ENCODE results near the gene NTN4.

DNA sequence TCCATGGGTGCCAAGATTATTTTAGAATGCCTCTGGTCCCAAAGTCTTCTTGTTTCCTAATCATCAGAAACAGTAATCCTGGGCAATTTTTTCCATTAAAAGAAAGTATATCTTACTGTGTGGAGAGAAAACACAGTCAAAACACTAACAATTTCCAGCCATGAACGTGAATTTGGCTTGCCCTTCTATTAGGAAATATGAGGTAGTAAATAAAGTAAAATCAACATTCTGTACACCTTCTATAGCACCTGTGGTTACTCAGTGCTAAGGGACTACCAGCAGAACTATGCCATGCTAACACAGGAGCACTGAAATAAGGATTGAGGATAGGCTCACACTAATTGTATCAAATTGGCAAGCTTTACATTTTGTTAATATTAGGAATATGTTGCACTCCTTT is 60.1 kb downstream of the NTN4 start:
- TF ChIP-seq, protein P1, sequence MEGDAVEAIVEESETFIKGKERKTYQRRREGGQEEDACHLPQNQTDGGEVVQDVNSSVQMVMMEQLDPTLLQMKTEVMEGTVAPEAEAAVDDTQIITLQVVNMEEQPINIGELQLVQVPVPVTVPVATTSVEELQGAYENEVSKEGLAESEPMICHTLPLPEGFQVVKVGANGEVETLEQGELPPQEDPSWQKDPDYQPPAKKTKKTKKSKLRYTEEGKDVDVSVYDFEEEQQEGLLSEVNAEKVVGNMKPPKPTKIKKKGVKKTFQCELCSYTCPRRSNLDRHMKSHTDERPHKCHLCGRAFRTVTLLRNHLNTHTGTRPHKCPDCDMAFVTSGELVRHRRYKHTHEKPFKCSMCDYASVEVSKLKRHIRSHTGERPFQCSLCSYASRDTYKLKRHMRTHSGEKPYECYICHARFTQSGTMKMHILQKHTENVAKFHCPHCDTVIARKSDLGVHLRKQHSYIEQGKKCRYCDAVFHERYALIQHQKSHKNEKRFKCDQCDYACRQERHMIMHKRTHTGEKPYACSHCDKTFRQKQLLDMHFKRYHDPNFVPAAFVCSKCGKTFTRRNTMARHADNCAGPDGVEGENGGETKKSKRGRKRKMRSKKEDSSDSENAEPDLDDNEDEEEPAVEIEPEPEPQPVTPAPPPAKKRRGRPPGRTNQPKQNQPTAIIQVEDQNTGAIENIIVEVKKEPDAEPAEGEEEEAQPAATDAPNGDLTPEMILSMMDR (IDR thresholded peaks at IDR 0.05 in 4 of 5, conservative IDR thresholded peaks at IDR 0.05 in 1 of 5) = no peak
- no peak for TF ChIP-seq POLR2A (IDR thresholded peaks at IDR 0.05)
